Lung (tissue), 12 donors: ENCODE measurements around the gene DTNB. TPM values are rescaled to one million over a fixed set of nuclear protein-coding genes. Genes with fewer than 3 reads are reported as not detected.
"Not testable (repeated sequence)": the region's sequence is repeated elsewhere in the genome, so short reads cannot be mapped to it uniquely, and the experiment has no call there.

ENCODE experiments used
- ATAC-seq: fragments of 200-7000 bp; cut with Tn5 transposase; one replicate; pipeline ENCODE4 v1.9.1; 2020; ENCODE audit warnings: moderate number of reproducible peaks; ENCODE audit not compliant: insufficient read depth, low FRiP score
- DNase-seq, 3 donors: peaks; one replicate each; pipeline ENCODE4 v3.0.0-alpha.2; 2013 to 2017
- H3K27ac ChIP-seq, 2 donors: one replicate each; pipeline ENCODE4 v1.5.1; 2013; ENCODE audit warnings: mild to moderate bottlenecking in 2 of 2, moderate library complexity in 2 of 2, control low read depth in 1 of 2, inconsistent platforms in 1 of 2, low read depth in 1 of 2, low read length in 1 of 2
- H3K27me3 ChIP-seq, 3 donors: one replicate each; pipeline ENCODE4 v1.5.1; 2013; ENCODE audit warnings: low read length in 2 of 3; ENCODE audit not compliant: control insufficient read depth in 3 of 3, insufficient read depth in 3 of 3
- H3K36me3 ChIP-seq, 4 donors: one replicate each; pipeline ENCODE4 v1.5.1; 2013; ENCODE audit warnings: low read length in 4 of 4, mild to moderate bottlenecking in 1 of 4, moderate library complexity in 1 of 4; ENCODE audit not compliant: control insufficient read depth in 4 of 4, insufficient read depth in 4 of 4
- H3K4me1 ChIP-seq, 5 donors: one replicate each; pipeline ENCODE4 v1.5.1; 2013; ENCODE audit warnings: low read length in 5 of 5, mild to moderate bottlenecking in 2 of 5, moderate library complexity in 1 of 5; ENCODE audit not compliant: control insufficient read depth in 5 of 5, insufficient read depth in 5 of 5
- H3K4me3 ChIP-seq: one replicate; pipeline ENCODE4 v1.5.1; 2013; ENCODE audit warnings: mild to moderate bottlenecking, control low read depth, moderate library complexity
- H3K9ac ChIP-seq, 2 donors: one replicate each; pipeline ENCODE4 v1.5.1; 2013; ENCODE audit warnings: low read length in 2 of 2, control low read depth in 1 of 2; ENCODE audit not compliant: insufficient read depth in 1 of 2
- H3K9me3 ChIP-seq, 4 donors: one replicate each; pipeline ENCODE4 v1.5.1; 2013; ENCODE audit warnings: low read length in 3 of 4, mild to moderate bottlenecking in 1 of 4, moderate library complexity in 1 of 4; ENCODE audit not compliant: control insufficient read depth in 4 of 4, insufficient read depth in 3 of 4
- CTCF ChIP-seq: IDR thresholded peaks from 2 replicates; pipeline ENCODE4 v1.5.1; 2012; ENCODE audit warnings: mild to moderate bottlenecking; ENCODE audit errors: control extremely low read depth, extremely low read depth
- WGBS, 2 donors: extraction: QIAGEN DNeasy Blood & Tissue Kit; methylation state at CpG; one replicate each; pipeline ENCODE4 v1.1.7; 2013; 5-methylcytosine and 5-hydroxymethylcytosine counted together
- polyA plus RNA-seq, 2 donors: library from polyadenylated mRNA; stranded (reverse); fragments of 200-250 nt; gene quantifications; one replicate each; pipeline ENCODE4 v1.2.1, GENCODE V29; 2013
- total RNA-seq, 2 donors: library from RNA; depleted of rRNA in 1 of 2; stranded (reverse); fragments of >200 nt in 1 of 2; gene quantifications; one replicate each; pipeline ENCODE4 v1.2.1, GENCODE V29; 2014 to 2021
- donor health status: control.
- donor health status: control.
- donor health status: Bipolar disorder and iron deficiency.
- donor health status: healthy.
- donor health status: DM: yes; HTN: yes; CAD: no.

The DTNB gene
- total and polyA plus RNA-seq, 4 donors: 10.1 to 35.2 (median 20.4) TPM

DNA sequence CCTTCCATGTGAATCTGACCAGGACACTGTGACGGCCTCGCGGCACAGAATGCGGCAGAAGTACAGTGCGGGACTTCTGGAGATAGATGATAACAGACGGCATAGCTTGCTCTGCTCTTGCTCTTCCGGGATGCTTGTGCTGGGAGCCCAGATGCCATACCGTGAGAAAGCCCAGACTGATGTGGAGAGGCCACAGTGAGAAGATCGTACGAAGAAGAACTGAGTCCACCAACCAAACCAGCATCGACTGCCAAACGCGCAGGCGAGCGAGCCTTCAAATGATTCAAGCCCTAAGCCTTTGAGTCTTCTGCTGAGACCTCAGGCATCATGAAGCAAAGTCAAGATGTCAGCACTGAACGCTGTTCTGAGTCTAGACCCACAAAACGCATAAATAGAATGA is 33.7 kb downstream of the DTNB start:
- DNase-seq: no peak
- no peak for TF ChIP-seq CTCF
- no peak for ATAC-seq
- Histone ChIP-seq H3K9ac (no peak overlapping the region), H3K4me1 (no peaks in the 10 kb centered on the region), H3K27me3 (no peaks in the 10 kb centered on the region), H3K27ac (no peak overlapping the region), H3K9me3 (no peaks in the 10 kb centered on the region), H3K36me3 (no peaks in the 10 kb centered on the region), H3K4me3 (no peak overlapping the region)
- WGBS, 2 donors: 97 to 98% methylated on average over 17 of the region's 17 CpGs

DNA sequence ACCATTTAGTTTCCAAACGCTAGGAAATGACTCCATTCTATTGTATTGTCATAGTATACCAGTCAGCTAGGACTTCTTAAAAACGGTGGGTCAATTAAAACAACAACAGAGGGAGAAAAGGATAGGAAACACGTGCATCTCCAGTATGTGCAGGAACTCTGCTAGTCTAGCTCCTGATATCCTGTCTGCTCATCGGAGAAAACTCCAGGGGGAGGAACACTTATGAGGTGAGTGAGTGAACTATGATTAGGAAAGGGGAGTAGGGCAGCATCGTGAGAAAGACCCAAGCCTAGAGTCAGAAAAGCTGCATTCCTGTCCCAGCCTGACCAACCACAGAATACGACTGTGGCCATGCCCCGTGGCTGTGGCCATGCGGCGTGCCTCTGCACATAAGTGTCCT is 34.2 kb downstream of the DTNB start:
- no peak overlapping the region for H3K9ac ChIP-seq
- no peak for DNase-seq

GRCh38 chr2:25635797-25636196 is 37.6 kb downstream of the DTNB start:
- 97 to 99% methylated on average over 1 of the region's 1 CpG for WGBS, 2 donors
- ATAC-seq: no peak
- Histone ChIP-seq H3K4me1 (no peaks in the 10 kb centered on the region), H3K36me3 (no peaks in the 10 kb centered on the region), H3K9me3 (no peaks in the 10 kb centered on the region), H3K9ac (no peak overlapping the region), H3K27me3 (no peaks in the 10 kb centered on the region), H3K4me3 (no peak overlapping the region), H3K27ac (no peak overlapping the region)
- TF ChIP-seq CTCF: no peak
- no peak for DNase-seq

More for the DNA sequence above, 34.2 kb downstream of the DTNB start:
- no peak for TF ChIP-seq CTCF
- WGBS, 2 donors: 80 to 82% methylated on average over 9 of the region's 9 CpGs
- Histone ChIP-seq H3K4me3 (no peak overlapping the region), H3K4me1 (no peaks in the 10 kb centered on the region), H3K36me3 (no peaks in the 10 kb centered on the region), H3K27me3 (no peaks in the 10 kb centered on the region), H3K27ac (no peak overlapping the region), H3K9me3 (no peaks in the 10 kb centered on the region)
- ATAC-seq: no peak

DNA sequence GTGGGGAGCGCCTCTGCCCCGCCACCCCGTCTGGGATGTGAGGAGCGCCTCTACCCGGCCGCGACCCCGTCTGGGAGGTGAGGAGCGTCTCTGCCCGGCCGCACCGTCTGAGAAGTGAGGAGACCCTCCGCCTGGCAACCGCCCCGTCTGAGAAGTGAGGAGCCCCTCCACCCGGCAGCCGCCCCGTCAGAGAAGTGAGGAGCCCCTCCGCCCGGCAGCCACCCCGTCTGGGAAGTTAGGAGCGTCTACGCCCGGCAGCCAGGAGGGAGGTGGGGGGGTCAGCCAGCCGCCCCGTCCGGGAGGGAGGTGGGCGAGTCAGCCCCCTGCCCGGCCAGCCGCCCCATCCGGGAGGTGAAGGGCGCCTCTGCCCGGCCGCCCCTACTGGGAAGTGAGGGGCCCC is 39.6 kb downstream of the DTNB start:
- WGBS, 2 donors: 95 to 98% methylated on average over 26 to 34 of the region's 34 CpGs
- not testable (repeated sequence) for ATAC-seq

More for the DNA sequence above, 39.6 kb downstream of the DTNB start:
- not testable (repeated sequence) for H3K36me3 ChIP-seq, H3K9ac ChIP-seq, H3K4me1 ChIP-seq, H3K9me3 ChIP-seq, DNase-seq, H3K27ac ChIP-seq, H3K27me3 ChIP-seq, H3K4me3 ChIP-seq
